ENCODE data around the gene MUC4. TPM values are rescaled to one million over a fixed set of nuclear protein-coding genes. Genes with fewer than 3 reads are reported as not detected.
A peak's percentile ranks its signal among the peaks of the same experiment; 100 is the strongest.
"Not testable (repeated sequence)": the region's sequence is repeated elsewhere in the genome, so short reads cannot be mapped to it uniquely, and the experiment has no call there.

The MUC4 gene
- total RNA-seq, 2 experiments from 2014 or later, result 0.09 to 0.14 TPM

GRCh38 chr3:195820901-195821300, 9.2 kb upstream of the MUC4 start:
- POLR2A ChIA-PET, result no interaction called here
- no peak overlapping the region for H3K4me3 Mint-ChIP-seq
- CTCF ChIA-PET, result no interaction called here
- H3K27ac Mint-ChIP-seq, result no peak overlapping the region
- H3K36me3 Mint-ChIP-seq (ENCODE audit: low read depth), result no peaks in the 10 kb centered on the region
- no peaks in the 10 kb centered on the region for H3K27me3 Mint-ChIP-seq
- no peaks in the 10 kb centered on the region for H3K4me1 Mint-ChIP-seq
- DNase-seq (no peak), ATAC-seq (no peak)
- intact Hi-C loops (cut with DNase I, micrococcal nuclease), result no loop called here
- H3K9me3 Mint-ChIP-seq (ENCODE audit: low read depth), result no peaks in the 10 kb centered on the region

GRCh38 chr3:195820186-195820585, 8.5 kb upstream of the MUC4 start:
- CTCF ChIA-PET, result no interaction called here
- Mint-ChIP-seq H3K27me3 (no peaks in the 10 kb centered on the region), H3K36me3 (ENCODE audit: low read depth) (no peaks in the 10 kb centered on the region), H3K27ac (no peak overlapping the region), H3K4me1 (no peaks in the 10 kb centered on the region), H3K4me3 (no peak overlapping the region), H3K9me3 (ENCODE audit: low read depth) (no peaks in the 10 kb centered on the region)
- intact Hi-C loops (cut with DNase I, micrococcal nuclease), result no loop called here
- ATAC-seq, result no peak
- DNase-seq, result no peak
- POLR2A ChIA-PET, result no interaction called here

GRCh38 chr3:195818301-195818700, 6.6 kb upstream of the MUC4 start:
- Mint-ChIP-seq H3K4me1 (no peaks in the 10 kb centered on the region), H3K27ac (no peak overlapping the region), H3K9me3 (ENCODE audit: low read depth) (no peaks in the 10 kb centered on the region), H3K4me3 (no peak overlapping the region), H3K27me3 (no peaks in the 10 kb centered on the region), H3K36me3 (ENCODE audit: low read depth) (no peaks in the 10 kb centered on the region)
- intact Hi-C loops (cut with DNase I, micrococcal nuclease), result no loop called here
- DNase-seq, result no peak
- ChIA-PET CTCF (interaction anchor here (0.8 to 1.2 kb wide), 2 partner anchors 32 to 49 kb away, joined by 4 read pairs; no protein-coding TSS in a partner anchor), POLR2A (no interaction called here)
- ATAC-seq, result no peak

GRCh38 chr3:195817578-195818135, 5.9 kb upstream of the MUC4 start:
- ATAC-seq (no peak), DNase-seq (no peak)
- no peak overlapping the region for H3K4me3 Mint-ChIP-seq
- H3K27ac Mint-ChIP-seq, result no peak overlapping the region
- H3K27me3 Mint-ChIP-seq, result no peaks in the 10 kb centered on the region
- no peaks in the 10 kb centered on the region for H3K4me1 Mint-ChIP-seq
- H3K36me3 Mint-ChIP-seq (ENCODE audit: low read depth), result no peaks in the 10 kb centered on the region
- POLR2A ChIA-PET, result no interaction called here
- no peaks in the 10 kb centered on the region for H3K9me3 Mint-ChIP-seq (ENCODE audit: low read depth)
- CTCF ChIA-PET, result interaction anchor here (0.8 to 1.2 kb wide), 2 partner anchors 33 to 49 kb away, joined by 4 read pairs; no protein-coding TSS in a partner anchor
- intact Hi-C loops (cut with DNase I, micrococcal nuclease), result no loop called here

- H3K9me3 Mint-ChIP-seq (ENCODE audit: low read depth); DNase-seq; H3K4me1 Mint-ChIP-seq; H3K27me3 Mint-ChIP-seq; ATAC-seq; H3K27ac Mint-ChIP-seq; H3K4me3 Mint-ChIP-seq; POLR2A ChIA-PET; intact Hi-C loops (cut with DNase I, micrococcal nuclease); CTCF ChIA-PET; H3K36me3 Mint-ChIP-seq (ENCODE audit: low read depth): not testable (repeated sequence)
These were observed 4.7 kb upstream of the MUC4 start for GRCh38 chr3:195816276-195816913.

GRCh38 chr3:195815169-195815771, 3.5 kb upstream of the MUC4 start:
- peak; percentile 28 for DNase-seq
- Mint-ChIP-seq H3K4me3 (no peak overlapping the region), H3K27ac (no peak overlapping the region), H3K27me3 (no peaks in the 10 kb centered on the region), H3K4me1 (no peaks in the 10 kb centered on the region), H3K36me3 (ENCODE audit: low read depth) (no peaks in the 10 kb centered on the region), H3K9me3 (ENCODE audit: low read depth) (no peaks in the 10 kb centered on the region)
- POLR2A ChIA-PET, result no interaction called here
- peak; percentile 26 for ATAC-seq
- intact Hi-C loops (cut with DNase I, micrococcal nuclease), result no loop called here
- CTCF ChIA-PET, result interaction anchor here (0.6 to 1.4 kb wide), 3 partner anchors 31 to 59 kb away, joined by 3 read pairs; no protein-coding TSS in a partner anchor

GRCh38 chr3:195813916-195814640, 2.3 kb upstream of the MUC4 start:
- no peak for ATAC-seq
- POLR2A ChIA-PET, result interaction anchor here (0.6 kb wide), 1 partner anchor 1080 kb away, joined by 4 read pairs; no protein-coding TSS in a partner anchor
- no peaks in the 10 kb centered on the region for H3K4me1 Mint-ChIP-seq
- CTCF ChIA-PET, result interaction anchor here (1.4 kb wide), 1 partner anchor 58 kb away, joined by 3 read pairs; no protein-coding TSS in a partner anchor
- no peak overlapping the region for H3K4me3 Mint-ChIP-seq
- intact Hi-C loops (cut with DNase I, micrococcal nuclease), result no loop called here
- H3K27ac Mint-ChIP-seq, result peak overlapping the region; percentile 25
- H3K27me3 Mint-ChIP-seq, result no peaks in the 10 kb centered on the region
- DNase-seq, result no peak
- H3K36me3 Mint-ChIP-seq (ENCODE audit: low read depth), result no peaks in the 10 kb centered on the region
- H3K9me3 Mint-ChIP-seq (ENCODE audit: low read depth), result no peaks in the 10 kb centered on the region

- no peak overlapping the region for H3K27ac Mint-ChIP-seq
- no peak overlapping the region for H3K4me3 Mint-ChIP-seq
- H3K4me1 Mint-ChIP-seq, result no peaks in the 10 kb centered on the region
- intact Hi-C loops (cut with DNase I, micrococcal nuclease), result no loop called here
- no peaks in the 10 kb centered on the region for H3K9me3 Mint-ChIP-seq (ENCODE audit: low read depth)
- no peaks in the 10 kb centered on the region for H3K27me3 Mint-ChIP-seq
- POLR2A ChIA-PET, result no interaction called here
- DNase-seq (no peak), ATAC-seq (no peak)
- CTCF ChIA-PET, result no interaction called here
- no peaks in the 10 kb centered on the region for H3K36me3 Mint-ChIP-seq (ENCODE audit: low read depth)
These were observed 637 bp upstream of the MUC4 start for GRCh38 chr3:195812366-195812765.

- Mint-ChIP-seq H3K4me1 (peaks cover 8% of the 10 kb centered on the region), H3K27me3 (peaks cover 3% of the 10 kb centered on the region), H3K36me3 (ENCODE audit: low read depth) (no peaks in the 10 kb centered on the region), H3K27ac (no peak overlapping the region), H3K9me3 (ENCODE audit: low read depth) (no peaks in the 10 kb centered on the region), H3K4me3 (no peak overlapping the region)
- intact Hi-C loops (cut with DNase I, micrococcal nuclease), result no loop called here
- POLR2A ChIA-PET, result interaction anchor here (0.6 kb wide), 1 partner anchor 236 kb away, joined by 3 read pairs; no protein-coding TSS in a partner anchor
- no peak for DNase-seq
- no peak for ATAC-seq
- CTCF ChIA-PET, result no interaction called here
These were observed 1.3 kb downstream of the MUC4 start for GRCh38 chr3:195810455-195810845.

- Mint-ChIP-seq H3K4me1 (peaks cover 13% of the 10 kb centered on the region), H3K9me3 (ENCODE audit: low read depth) (no peaks in the 10 kb centered on the region), H3K36me3 (ENCODE audit: low read depth) (no peaks in the 10 kb centered on the region), H3K27ac (no peak overlapping the region), H3K4me3 (no peak overlapping the region), H3K27me3 (peaks cover 7% of the 10 kb centered on the region)
- DNase-seq, result no peak
- ChIA-PET CTCF (interaction anchor here (0.6 to 1.1 kb wide), 2 partner anchors 49 to 359 kb away, joined by 3 read pairs; no protein-coding TSS in a partner anchor), POLR2A (interaction anchor here (0.5 to 0.6 kb wide), 3 partner anchors 45 to 238 kb away, joined by 3 read pairs; no protein-coding TSS in a partner anchor)
- intact Hi-C loops (cut with DNase I, micrococcal nuclease), result no loop called here
- ATAC-seq, result no peak
These were observed 1.8 kb downstream of the MUC4 start for GRCh38 chr3:195809796-195810454.

- CTCF ChIA-PET, result interaction anchor here (0.6 to 1.1 kb wide), 2 partner anchors 50 to 360 kb away, joined by 3 read pairs; no protein-coding TSS in a partner anchor
- no peak for ATAC-seq
- Mint-ChIP-seq H3K36me3 (ENCODE audit: low read depth) (no peaks in the 10 kb centered on the region), H3K27me3 (peaks cover 8% of the 10 kb centered on the region), H3K4me3 (no peak overlapping the region), H3K27ac (no peak overlapping the region), H3K9me3 (ENCODE audit: low read depth) (no peaks in the 10 kb centered on the region), H3K4me1 (peaks cover 19% of the 10 kb centered on the region)
- POLR2A ChIA-PET, result interaction anchor here (0.5 to 0.6 kb wide), 2 partner anchors 44 to 238 kb away, joined by 3 read pairs; no protein-coding TSS in a partner anchor
- no peak for DNase-seq
- intact Hi-C loops (cut with DNase I, micrococcal nuclease), result no loop called here
These were observed 2.4 kb downstream of the MUC4 start for GRCh38 chr3:195809291-195809785.

All from activated CD4-positive, alpha-beta T cell treated with anti-CD3 and anti-CD28 coated beads for 36 hours (primary cell).